GM21526 (cell line): ENCODE measurements around the gene TPTE2.
"Not testable (repeated sequence)": the region's sequence is repeated elsewhere in the genome, so short reads cannot be mapped to it uniquely, and the experiment has no call there.

Experiments
- ATAC-seq: cut with Tn5 transposase; IDR thresholded peaks from one replicate; pipeline ENCODE4 v1.9.1; 2021; ENCODE audit warnings: moderate library complexity; ENCODE audit not compliant: unreplicated experiment, low FRiP score

TPTE2 gene

DNA sequence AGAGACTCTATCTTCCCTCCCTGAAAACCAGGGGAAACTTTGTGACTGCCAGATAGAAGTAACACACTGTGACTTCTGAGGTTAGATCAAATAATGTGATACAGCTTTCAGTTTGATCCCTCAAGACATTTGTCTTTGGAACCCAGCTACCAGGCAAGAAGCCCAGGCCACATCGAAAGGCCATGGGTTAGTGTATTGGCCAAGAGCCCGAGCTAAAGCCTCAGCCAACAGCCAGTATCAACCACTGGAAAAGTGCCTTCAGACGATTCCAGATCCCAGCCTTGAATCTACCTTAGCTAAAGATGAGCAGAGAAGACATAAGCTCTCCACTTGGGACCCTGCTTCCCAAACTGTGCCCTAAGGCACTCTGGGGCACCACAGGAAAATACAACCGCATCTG, 10.9 kb upstream of the TPTE2 start:
- no peak for ATAC-seq

DNA sequence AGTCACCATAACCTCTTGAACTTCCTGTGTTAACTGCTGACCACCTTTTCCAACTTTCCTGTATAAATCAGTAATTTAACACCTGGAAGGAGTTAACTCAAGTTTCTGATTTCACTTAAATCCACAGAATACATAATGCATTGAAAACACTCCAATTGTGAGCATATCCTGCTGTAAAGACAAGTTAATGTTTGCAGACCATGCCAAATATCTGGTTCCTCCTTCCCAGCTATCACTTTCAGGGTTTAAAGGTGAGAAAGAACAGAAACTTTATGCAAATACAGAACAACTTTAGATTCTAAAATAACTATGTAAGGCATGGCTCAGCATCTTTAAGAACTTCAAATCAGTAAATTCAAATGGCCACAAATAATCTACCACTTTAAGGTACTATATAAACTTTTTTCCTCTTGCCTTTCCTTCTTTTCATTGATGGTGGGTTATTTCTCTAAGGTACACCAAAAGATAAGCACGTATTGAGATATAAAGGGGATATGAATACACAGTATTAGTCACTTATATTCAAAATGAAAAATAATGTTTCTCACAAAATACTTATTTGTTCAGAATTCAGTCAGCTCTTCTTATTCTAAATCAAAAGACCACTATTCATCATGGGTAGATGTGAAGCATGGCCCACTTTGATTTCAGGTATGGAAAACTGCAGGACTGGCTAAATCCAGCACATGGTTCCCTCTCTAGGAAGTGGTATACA, 6.6 kb upstream of the TPTE2 start:
- peak; percentile 64 for ATAC-seq

DNA sequence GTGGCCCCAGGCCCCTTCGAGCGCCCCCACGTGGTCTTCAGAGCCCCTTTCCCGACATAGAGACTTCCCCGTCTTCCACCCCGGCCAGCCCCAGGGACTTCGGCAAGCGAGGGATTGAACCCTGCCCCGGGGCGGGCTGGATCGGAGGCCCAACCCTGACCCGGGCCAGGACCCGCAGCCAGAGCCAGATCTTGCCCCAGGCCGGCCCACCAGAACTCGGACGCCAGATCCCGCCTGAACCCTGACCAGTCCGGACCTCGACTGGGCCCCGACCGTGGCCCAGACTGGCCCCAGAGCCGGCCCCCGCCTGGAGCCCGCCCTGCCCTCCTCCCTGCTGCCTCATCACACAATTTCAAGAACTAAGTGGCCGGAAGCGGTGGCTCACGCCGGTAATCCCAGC, 253 bp upstream of the TPTE2 start:
- no peak for ATAC-seq

- not testable (repeated sequence) for ATAC-seq
Measured at GRCh38 chr13:19560672-19561071, 660 bp downstream of the TPTE2 start.

DNA sequence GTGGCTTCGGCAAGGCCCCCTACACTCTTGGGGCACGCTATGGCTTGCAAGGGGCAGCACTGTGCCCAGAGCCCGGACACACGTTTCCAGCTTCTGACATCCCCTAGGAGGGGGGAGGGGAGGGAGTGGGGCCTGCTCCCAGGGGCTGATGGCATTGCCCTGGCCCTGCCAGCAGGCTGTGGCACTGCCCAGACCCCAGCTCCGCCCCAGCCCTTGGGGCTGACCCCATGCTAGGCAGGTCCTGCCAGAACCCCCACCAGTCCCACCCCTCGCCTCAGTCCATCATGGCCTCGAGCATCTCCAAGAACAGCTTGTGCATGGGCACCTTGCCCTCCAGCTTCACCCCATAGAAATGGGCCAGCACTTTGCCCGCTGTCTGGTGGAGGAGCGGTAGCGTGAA, 1.6 kb downstream of the TPTE2 start:
- not testable (repeated sequence) for ATAC-seq

- ATAC-seq, result not testable (repeated sequence)
Measured at GRCh38 chr13:19557287-19557686, 4.0 kb downstream of the TPTE2 start.

DNA sequence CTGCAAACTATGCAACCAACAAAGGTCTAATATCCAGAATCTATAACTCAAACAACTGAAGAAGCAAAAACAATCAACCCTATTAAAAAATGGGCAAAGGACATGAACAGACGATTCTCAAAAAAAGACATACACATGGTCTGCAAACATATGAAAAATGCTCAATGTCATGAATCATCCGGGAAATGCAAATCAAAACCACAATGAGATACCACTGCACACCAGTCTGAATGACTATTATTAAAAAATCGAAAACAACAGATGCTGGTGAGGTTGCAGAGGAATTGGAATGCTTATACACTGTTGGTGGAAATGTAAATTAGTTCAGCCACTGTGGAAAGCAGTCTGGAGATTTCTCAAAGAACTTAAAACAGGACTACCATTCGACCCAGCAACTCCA, 12.1 kb downstream of the TPTE2 start:
- ATAC-seq, result not testable (repeated sequence)

DNA sequence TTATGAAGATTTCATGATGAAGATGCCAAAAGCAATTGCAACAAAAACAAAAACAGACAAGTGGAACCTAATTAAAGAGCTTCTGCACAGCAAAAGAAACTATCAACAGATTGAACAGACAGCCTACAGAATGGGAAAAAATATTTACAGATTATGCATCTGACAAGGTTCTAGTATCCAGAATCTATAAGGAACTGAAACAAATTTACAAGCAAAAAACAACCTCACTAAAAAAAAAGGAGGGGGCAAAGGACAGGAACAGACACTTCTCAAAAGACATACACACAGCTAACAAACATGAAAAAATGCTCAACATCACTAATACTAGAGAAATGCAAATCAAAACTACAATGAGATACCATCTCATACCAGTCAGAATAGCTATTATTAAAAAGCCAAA, 35.7 kb downstream of the TPTE2 start:
- ATAC-seq, result not testable (repeated sequence)

DNA sequence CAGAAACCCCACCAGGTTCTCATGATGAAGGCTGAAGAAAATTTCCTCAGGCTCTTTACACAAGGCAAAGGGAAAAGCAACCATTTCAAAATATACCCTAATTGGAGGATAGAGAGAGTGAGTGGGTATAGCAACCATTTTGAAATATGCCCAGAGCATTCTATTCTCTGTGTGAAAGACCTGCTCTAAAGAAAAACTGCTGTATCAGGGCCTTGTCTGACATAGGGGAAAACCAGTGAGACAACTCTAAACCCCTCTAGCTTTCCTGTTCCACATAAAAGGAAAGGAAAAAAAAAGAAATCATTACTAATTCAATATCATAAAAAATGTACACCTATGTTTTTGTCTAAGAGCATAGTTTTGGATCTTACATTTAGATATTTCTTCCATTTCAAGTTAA, 42.3 kb downstream of the TPTE2 start:
- no peak for ATAC-seq

GRCh38 chr13:19507623-19508022, 53.7 kb downstream of the TPTE2 start:
- ATAC-seq, result not testable (repeated sequence)

GRCh38 chr13:19460126-19460525, 101.2 kb downstream of the TPTE2 start:
- not testable (repeated sequence) for ATAC-seq

DNA sequence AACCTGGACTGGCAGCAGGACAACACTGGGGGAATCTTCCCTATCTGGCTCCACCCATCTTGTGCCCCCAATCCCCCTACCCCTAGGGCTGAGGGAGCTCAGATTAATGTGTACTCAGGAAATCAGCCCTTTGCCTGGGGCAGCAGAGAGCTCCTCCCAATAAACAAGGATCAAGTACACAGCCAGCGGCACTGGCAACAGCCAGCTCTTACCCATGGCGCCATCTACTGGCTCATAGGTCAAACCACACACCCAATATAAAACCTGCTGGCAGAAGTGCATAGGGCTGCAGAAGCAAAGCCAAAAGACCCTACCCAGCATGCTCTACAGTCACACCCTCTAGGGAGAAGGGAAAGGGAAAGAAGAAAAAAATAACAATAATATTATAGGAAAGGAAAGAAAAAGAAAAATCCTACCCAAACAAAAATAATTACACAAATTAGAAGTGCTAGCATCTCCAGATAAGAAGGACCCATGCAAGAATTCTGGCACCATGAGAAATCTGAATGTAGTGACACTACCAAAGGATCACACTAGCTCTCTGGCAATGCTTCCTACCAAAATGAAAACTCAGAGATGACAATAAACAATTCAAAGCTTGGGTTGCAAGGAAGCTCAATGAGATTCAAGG, 122.2 kb downstream of the TPTE2 start:
- ATAC-seq, result not testable (repeated sequence)

GRCh38 chr13:19437780-19438179, 123.6 kb downstream of the TPTE2 start:
- not testable (repeated sequence) for ATAC-seq

DNA sequence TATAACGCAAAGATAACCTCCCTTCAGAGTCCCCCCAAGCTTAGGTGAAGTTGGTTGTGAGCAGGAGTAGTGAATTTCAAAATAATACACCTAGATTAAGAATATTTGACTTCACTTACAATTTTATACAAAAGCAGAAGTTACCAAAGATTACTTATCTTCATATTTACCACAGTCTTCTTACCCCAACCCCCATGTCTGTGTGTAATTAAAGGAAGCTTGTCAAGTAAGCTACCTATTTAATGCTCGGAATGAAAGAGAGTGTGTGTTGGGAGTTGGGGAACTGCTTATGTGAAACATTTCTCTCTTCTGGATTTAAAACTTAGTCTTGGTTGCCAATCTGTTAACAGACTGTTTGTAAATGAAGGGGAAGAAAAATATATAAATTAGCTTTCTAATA, 139.1 kb downstream of the TPTE2 start:
- not testable (repeated sequence) for ATAC-seq

- not testable (repeated sequence) for ATAC-seq
Measured at GRCh38 chr13:19412494-19412893, 148.8 kb downstream of the TPTE2 start.

GRCh38 chr13:19382746-19383511, 178.4 kb downstream of the TPTE2 start:
- not testable (repeated sequence) for ATAC-seq

- ATAC-seq, result no peak
Measured at GRCh38 chr13:19382111-19382510, 179.2 kb downstream of the TPTE2 start.
